ENCODE data around the gene GDF10.

GDF10 gene

DNA sequence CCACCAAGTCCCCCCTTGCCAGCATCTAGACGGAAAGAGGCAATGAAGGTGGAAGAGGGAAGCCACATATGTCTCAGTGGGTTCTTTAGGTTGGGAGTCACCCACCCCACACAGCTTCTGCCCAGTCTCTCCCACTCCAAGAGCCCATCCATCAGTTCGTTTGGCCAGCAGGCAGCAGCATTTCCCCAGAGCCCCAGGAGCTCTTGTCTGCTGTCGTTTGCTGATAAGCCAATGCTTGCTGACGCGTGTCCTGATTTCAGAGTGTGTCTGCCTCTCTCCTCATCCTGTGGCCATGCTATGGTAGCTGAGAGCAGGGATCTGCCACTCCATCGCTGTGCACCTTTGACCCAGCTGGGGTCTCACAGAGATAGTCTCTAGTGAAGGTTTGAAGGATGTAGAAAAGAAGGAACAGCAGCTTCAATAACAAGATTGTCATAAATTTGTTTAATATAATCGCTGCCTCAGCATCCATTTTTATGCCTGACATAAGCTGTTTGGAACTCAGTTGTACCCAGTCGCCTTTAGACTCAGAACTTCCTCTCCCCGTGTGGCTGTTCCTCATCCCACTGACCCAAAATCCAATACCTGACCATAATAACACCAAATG is 39.4 kb upstream of the GDF10 start:
- Mint-ChIP-seq H3K36me3 (no peaks in the 10 kb centered on the region), H3K4me3 (peak overlapping the region; percentile 60), H3K4me1 (peaks cover 40% of the 10 kb centered on the region), H3K9me3 (no peaks in the 10 kb centered on the region), H3K27me3 (no peaks in the 10 kb centered on the region), H3K27ac (peak overlapping the region; percentile 94)
- ATAC-seq (ENCODE audit: low read depth) (peak; percentile 2), DNase-seq (ENCODE audit: low spot score in 2 of 2) (no peak)

DNA sequence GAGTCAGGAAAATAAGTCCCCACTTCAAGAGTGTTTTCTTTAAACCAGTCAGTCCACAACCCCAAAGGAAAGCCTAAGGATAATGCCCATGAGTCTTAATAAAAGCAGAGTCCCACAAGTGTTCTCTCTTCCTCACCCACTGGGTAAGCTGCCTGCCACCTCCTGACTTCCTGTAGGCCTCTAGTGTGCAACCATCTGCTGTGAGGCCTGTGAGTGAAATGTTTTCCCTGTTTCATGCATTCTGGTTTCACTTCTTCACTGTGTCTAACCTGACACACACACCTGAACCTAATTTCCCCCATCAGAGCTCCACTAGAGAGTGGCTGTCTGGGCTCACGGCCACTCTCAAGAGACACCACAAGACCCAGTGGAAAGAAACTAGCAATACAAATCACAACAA is 38.9 kb upstream of the GDF10 start:
- H3K4me1 Mint-ChIP-seq: peaks cover 39% of the 10 kb centered on the region

DNA sequence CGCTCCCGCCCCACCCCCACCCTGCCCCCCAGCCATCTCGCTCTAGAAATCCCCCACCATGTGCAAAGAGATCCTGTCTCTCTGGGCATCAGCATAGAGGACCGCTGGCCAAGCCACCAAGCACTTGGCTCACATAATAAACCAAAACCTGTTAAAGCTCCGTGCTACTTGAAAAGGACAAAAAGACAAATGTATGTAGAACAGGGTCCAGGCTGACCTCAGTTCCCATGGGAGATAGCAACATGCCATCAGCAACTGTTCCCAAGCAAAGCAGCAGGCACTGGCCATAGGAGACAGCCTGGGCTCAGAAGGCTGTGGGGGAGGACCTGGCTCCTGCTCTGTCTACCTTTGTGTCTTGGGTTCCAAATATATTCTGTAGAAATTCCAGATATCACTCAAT is 38.4 kb upstream of the GDF10 start:
- no peak for ATAC-seq (ENCODE audit: low read depth)
- H3K9me3 Mint-ChIP-seq: no peaks in the 10 kb centered on the region
- H3K36me3 Mint-ChIP-seq: no peaks in the 10 kb centered on the region
- peak overlapping the region; percentile 60 for H3K4me3 Mint-ChIP-seq
- no peaks in the 10 kb centered on the region for H3K27me3 Mint-ChIP-seq
- no peak for DNase-seq (ENCODE audit: low spot score in 2 of 2)
- H3K4me1 Mint-ChIP-seq: peaks cover 39% of the 10 kb centered on the region
- H3K27ac Mint-ChIP-seq: peak overlapping the region; percentile 94

More for the DNA sequence above, 38.9 kb upstream of the GDF10 start:
- no peaks in the 10 kb centered on the region for H3K9me3 Mint-ChIP-seq
- peak overlapping the region; percentile 94 for H3K27ac Mint-ChIP-seq
- DNase-seq (ENCODE audit: low spot score in 2 of 2): peak; percentile 20 to 54
- peak; percentile 95 for ATAC-seq (ENCODE audit: low read depth)
- peak overlapping the region; percentile 60 for H3K4me3 Mint-ChIP-seq
- H3K36me3 Mint-ChIP-seq: no peaks in the 10 kb centered on the region
- no peaks in the 10 kb centered on the region for H3K27me3 Mint-ChIP-seq

DNA sequence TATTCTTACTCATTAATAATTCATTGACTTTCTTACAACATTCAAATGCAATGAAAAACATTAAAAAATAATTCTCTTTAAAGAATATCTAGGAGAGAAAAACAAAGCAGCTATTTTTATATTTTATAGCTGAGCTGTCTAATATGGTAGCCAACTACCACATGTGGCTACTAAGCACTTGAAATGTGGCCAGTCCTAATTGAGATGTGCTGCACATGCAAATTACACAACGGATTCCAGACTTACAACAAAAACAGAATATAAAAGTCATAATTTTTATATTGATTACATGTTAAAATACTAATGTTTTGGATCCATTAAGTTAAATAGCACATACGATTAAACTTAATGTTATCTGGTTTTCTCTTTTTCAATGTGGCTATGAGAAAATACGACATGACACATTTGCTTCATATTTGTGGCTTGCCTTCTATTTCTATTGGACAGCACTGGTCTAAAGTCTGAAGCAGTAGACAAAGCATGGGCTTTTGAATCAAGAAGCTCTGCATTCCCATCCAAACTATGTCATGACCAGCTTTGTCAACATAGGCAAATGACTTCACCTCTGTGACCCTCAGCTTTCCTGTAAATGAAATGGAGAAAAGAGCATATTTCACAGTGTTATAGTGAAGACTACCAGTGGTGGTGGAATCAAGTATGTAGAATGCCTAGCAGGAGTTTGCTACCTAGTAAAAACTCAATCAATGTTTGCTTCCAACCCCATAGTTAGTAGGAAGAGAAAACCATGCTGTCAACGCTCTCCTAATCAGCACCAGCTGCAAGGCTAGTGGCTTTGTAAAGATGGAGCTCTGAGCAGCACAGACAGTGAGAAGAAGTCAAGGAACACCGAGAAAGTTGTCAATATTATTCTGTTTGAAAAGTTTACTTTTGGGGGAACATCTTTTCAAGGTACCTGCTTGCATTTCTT is 37.1 kb upstream of the GDF10 start:
- no peak for DNase-seq (ENCODE audit: low spot score in 2 of 2)
- H3K4me1 Mint-ChIP-seq: peaks cover 29% of the 10 kb centered on the region
- no peak for ATAC-seq (ENCODE audit: low read depth)
- no peaks in the 10 kb centered on the region for H3K27me3 Mint-ChIP-seq
- H3K9me3 Mint-ChIP-seq: no peaks in the 10 kb centered on the region
- H3K36me3 Mint-ChIP-seq: no peaks in the 10 kb centered on the region
- H3K27ac Mint-ChIP-seq: no peak overlapping the region
- H3K4me3 Mint-ChIP-seq: no peak overlapping the region

DNA sequence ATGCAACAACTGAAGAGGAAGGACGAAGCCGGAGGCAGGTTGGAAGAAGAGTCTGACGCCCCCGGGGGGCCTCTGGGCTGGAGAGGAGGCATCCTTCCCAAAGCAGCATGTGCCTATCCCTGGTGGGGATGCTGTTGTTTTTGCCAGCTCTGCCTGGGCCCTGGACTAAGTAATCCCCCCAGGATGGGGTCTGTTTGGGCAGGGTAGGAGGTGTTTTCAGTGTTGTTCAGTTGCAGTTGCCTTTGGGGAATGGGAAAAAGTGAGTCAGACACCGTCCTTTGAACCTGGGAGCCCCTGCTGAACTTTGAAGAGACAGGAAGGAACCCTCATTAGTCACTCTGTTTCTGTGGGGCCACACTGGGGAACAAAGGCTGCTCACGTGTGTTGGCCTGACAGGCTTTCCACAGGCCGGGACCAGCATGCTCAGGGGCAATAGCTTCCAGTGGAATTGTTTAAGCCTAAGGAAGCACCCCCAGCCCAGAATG is 35.2 kb upstream of the GDF10 start:
- H3K9me3 Mint-ChIP-seq: no peaks in the 10 kb centered on the region
- H3K4me3 Mint-ChIP-seq: no peak overlapping the region
- ATAC-seq (ENCODE audit: low read depth): no peak
- no peaks in the 10 kb centered on the region for H3K36me3 Mint-ChIP-seq
- H3K27ac Mint-ChIP-seq: no peak overlapping the region
- no peaks in the 10 kb centered on the region for H3K27me3 Mint-ChIP-seq
- no peak for DNase-seq (ENCODE audit: low spot score in 2 of 2)
- H3K4me1 Mint-ChIP-seq: peaks cover 25% of the 10 kb centered on the region

DNA sequence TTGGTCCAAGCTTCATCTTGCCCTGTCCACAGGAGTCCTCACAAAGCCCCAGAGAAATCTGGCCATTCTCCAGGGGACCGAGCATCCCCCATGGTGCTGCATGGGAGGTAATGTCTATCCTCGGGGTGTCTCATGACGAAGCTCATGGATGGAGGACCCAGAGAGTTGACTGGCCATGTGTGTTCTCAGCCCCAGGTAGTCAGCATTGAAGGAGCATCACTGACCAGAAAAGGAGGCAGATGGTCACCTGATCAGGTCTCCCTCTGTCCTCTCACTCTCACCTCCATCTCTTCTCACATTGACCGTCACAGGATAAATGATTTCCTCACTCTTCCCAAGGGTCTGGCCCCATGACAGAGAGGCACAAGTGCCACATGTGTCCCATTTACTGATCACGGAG is 33.4 kb upstream of the GDF10 start:
- ATAC-seq (ENCODE audit: low read depth) (no peak), DNase-seq (ENCODE audit: low spot score in 2 of 2) (no peak)
- no peak overlapping the region for H3K27ac Mint-ChIP-seq
- peaks cover 7% of the 10 kb centered on the region for H3K4me1 Mint-ChIP-seq
- no peaks in the 10 kb centered on the region for H3K9me3 Mint-ChIP-seq
- no peak overlapping the region for H3K4me3 Mint-ChIP-seq
- no peaks in the 10 kb centered on the region for H3K36me3 Mint-ChIP-seq
- H3K27me3 Mint-ChIP-seq: no peaks in the 10 kb centered on the region

DNA sequence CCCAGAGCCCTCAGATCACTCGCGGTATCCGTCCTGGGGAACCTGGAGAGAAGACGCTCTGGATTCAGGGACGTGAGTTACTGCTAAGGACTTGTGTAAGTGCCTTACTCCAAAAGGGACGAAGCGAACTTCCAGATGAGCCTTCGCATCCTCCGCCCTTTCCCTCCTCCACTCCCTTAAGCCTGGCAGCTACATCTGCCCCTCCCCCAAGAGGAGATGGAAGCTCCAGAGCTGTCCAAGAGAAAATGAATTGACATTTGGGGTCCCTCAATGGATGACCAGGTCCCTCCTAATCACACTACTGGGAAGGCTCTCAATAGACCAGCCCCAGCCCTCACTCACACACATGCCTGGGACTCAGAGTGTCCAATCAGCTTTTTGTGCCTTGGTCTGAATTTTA is 31.3 kb upstream of the GDF10 start:
- Mint-ChIP-seq H3K27me3 (peaks cover 1% of the 10 kb centered on the region), H3K4me3 (no peak overlapping the region), H3K4me1 (no peaks in the 10 kb centered on the region), H3K9me3 (peaks cover 3% of the 10 kb centered on the region), H3K27ac (no peak overlapping the region), H3K36me3 (no peaks in the 10 kb centered on the region)
- ATAC-seq (ENCODE audit: low read depth) (no peak), DNase-seq (ENCODE audit: low spot score in 2 of 2) (no peak)

DNA sequence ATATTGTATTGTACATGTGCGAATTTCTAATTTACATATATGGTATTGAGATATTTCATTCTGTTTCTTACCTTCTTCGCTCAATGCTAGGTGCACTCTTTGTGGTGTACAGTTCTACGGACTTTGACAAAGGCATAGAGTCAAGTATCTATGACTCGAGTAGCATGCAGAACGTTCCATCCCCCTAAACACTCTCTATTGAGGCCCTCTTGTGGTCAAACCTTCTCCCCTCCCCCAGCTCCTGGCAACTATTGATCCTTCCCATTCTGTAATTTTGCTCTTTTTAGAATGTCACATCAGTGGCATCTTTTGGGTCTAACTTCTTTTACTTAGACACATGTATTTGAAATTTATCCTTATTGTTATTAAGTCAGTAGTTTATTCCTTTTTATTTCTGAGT is 30.7 kb upstream of the GDF10 start:
- Mint-ChIP-seq H3K9me3 (peaks cover 4% of the 10 kb centered on the region), H3K4me3 (no peak overlapping the region)

DNA sequence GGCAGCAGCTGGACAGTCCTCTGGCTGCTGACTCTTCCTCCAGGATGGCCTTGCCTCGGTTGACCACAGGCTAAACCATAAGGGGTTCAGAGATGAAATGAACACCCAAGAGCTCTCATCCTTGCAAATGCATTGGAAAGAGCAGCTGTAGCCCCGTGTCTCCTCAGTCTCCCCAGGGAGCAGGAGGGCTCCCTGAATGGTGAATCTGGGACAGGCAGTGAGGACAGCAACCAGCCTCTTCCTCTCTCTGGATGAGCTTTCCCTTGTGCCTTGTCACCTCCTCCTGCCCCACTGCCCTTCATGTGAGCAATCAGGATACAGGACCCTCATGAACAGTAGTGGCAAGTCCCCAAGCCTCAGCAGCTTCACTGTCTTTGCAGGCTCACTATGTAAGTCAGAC is 23.9 kb upstream of the GDF10 start:
- ATAC-seq (ENCODE audit: low read depth) (no peak), DNase-seq (ENCODE audit: low spot score in 2 of 2) (no peak)
- H3K4me3 Mint-ChIP-seq: no peak overlapping the region
- no peaks in the 10 kb centered on the region for H3K36me3 Mint-ChIP-seq
- H3K27me3 Mint-ChIP-seq: peaks cover 8% of the 10 kb centered on the region
- H3K9me3 Mint-ChIP-seq: peaks cover 4% of the 10 kb centered on the region
- H3K4me1 Mint-ChIP-seq: no peaks in the 10 kb centered on the region
- H3K27ac Mint-ChIP-seq: no peak overlapping the region

More for the DNA sequence above, 30.7 kb upstream of the GDF10 start:
- Mint-ChIP-seq H3K27me3 (peaks cover 2% of the 10 kb centered on the region), H3K4me1 (no peaks in the 10 kb centered on the region), H3K27ac (no peak overlapping the region), H3K36me3 (no peaks in the 10 kb centered on the region)
- no peak for DNase-seq (ENCODE audit: low spot score in 2 of 2)
- ATAC-seq (ENCODE audit: low read depth): no peak

DNA sequence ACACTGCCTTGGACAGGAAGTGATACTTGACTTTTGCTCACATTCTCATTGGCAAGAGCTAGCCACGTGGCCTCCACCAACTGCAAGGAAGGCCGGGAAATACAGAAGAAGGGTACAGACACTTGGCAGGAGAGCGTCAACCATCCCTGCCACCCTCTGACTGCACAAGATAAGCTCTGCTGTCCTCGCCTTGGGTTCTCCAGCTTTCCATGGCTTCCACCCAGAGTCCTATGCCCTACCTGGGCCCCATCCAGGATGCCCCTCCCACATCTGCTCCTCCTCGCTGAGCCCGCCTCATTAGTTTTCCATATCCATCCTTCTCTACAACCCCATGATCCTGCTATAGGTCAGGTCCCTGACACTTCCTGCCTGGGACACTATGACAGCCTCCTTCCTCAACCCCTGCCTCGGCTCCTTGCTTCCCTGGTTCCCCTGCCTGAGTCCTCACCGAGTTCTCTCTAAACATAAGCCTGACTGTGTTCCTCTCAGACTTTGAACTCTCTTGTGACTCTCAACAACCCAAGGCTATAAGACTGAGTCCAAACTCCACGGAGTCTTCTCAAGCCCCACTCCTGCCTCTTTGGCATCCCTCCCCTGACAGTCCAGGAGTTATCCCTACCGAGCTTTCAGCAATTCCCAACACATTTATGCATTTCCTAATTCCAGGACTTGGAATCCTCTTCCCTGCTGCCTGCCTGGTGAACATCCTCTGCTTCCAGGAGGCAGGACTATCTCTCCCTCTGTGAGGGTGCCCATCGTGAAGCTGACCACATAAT is 23.2 kb upstream of the GDF10 start:
- H3K36me3 Mint-ChIP-seq: no peaks in the 10 kb centered on the region
- no peaks in the 10 kb centered on the region for H3K4me1 Mint-ChIP-seq
- ATAC-seq (ENCODE audit: low read depth) (no peak), DNase-seq (ENCODE audit: low spot score in 2 of 2) (no peak)
- H3K9me3 Mint-ChIP-seq: peaks cover 4% of the 10 kb centered on the region
- no peak overlapping the region for H3K27ac Mint-ChIP-seq
- peaks cover 8% of the 10 kb centered on the region for H3K27me3 Mint-ChIP-seq
- no peak overlapping the region for H3K4me3 Mint-ChIP-seq

DNA sequence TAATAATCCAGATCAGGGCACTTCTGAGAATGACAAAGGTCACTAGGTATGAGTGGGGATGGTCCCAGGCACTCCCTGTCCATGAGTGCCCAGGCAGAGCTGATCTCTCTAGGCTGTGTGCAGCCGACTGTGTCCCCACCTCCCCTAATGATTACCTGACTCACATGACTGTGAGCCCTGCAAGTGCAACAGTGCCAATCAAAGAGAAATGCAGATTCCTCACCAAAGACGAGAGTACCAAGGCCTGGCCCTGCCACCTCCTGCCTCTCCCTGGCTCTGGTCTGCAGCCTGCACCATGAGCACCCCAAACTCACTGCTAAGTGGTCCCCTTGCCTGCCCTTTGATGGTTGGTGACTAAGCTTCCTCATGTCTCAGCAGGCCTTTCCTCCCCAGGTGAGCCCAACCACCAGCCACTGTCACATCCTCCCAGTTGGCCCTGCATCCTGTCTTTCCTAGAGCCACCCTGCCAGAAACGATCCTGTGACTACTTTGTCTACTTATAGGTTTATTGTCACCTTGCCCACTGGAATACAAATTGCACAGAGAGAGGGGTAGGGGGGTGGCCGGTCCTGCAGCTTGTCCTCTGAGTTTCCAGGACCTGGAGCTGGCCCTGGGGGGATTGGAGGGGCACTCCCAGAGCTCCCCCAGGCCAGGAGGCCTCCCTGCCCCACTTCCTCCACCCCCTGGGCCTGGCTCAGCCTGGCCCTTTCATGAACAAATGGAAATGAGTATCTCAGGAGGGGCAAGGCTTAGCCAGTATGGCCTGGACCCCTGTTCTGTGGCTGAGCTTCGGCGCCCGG is 22.4 kb upstream of the GDF10 start:
- H3K36me3 Mint-ChIP-seq: no peaks in the 10 kb centered on the region
- H3K4me1 Mint-ChIP-seq: peaks cover 4% of the 10 kb centered on the region
- DNase-seq (ENCODE audit: low spot score in 2 of 2): no peak
- peaks cover 4% of the 10 kb centered on the region for H3K9me3 Mint-ChIP-seq
- no peak overlapping the region for H3K4me3 Mint-ChIP-seq
- no peak overlapping the region for H3K27ac Mint-ChIP-seq
- ATAC-seq (ENCODE audit: low read depth): no peak
- H3K27me3 Mint-ChIP-seq: peaks cover 12% of the 10 kb centered on the region

DNA sequence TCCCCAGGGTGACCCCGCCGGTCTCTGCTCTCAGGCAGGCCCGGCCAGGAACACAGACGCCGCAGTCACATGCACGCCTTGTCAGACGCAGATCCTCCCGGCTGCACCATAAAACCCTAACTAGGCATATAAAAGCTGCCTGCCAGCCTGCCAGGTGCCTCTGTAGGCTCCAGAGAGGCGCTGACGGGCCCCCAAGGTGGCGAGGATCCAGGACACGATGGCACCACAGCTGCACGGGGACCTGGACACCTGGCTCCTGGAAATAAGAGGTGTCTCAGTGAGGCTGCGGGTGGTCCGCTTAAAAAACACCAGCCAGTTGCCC is 21.9 kb upstream of the GDF10 start:
- DNase-seq (ENCODE audit: low spot score in 2 of 2): no peak
- Mint-ChIP-seq H3K4me3 (no peak overlapping the region), H3K36me3 (no peaks in the 10 kb centered on the region), H3K27ac (no peak overlapping the region), H3K27me3 (peaks cover 12% of the 10 kb centered on the region), H3K4me1 (peaks cover 4% of the 10 kb centered on the region), H3K9me3 (peaks cover 4% of the 10 kb centered on the region)
- ATAC-seq (ENCODE audit: low read depth): no peak

DNA sequence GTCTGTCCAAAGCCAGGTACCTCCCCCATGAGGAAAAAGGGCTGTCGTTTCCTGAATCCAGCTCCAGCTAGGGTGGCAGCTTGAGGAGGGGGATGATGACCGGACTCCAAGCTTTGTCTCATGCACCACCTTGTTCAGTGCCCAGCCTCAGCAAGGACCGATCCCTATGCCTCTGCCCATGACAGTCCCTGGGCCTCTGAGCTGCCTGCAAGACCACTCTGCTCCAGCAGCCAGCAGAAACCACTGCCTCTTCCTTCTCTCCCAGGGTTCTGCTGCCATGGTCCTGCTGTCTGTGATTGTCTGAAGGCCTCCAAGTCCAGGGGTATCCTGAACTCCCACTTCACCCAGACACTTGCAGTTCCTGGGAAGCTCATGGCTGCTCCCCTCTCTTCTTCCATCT is 21.3 kb upstream of the GDF10 start:
- H3K9me3 Mint-ChIP-seq: peaks cover under 1% of the 10 kb centered on the region
- no peak overlapping the region for H3K4me3 Mint-ChIP-seq
- H3K4me1 Mint-ChIP-seq: peaks cover 4% of the 10 kb centered on the region
- peaks cover 11% of the 10 kb centered on the region for H3K27me3 Mint-ChIP-seq
- no peaks in the 10 kb centered on the region for H3K36me3 Mint-ChIP-seq
- DNase-seq (ENCODE audit: low spot score in 2 of 2) (no peak), ATAC-seq (ENCODE audit: low read depth) (no peak)
- no peak overlapping the region for H3K27ac Mint-ChIP-seq
